ENCODE data around the gene KRT80. TPM values are rescaled to one million over a fixed set of nuclear protein-coding genes. Genes with fewer than 3 reads are reported as not detected.

KRT80 gene
- polyA plus RNA-seq, 2 donors: 40.9 to 53.9 TPM

DNA sequence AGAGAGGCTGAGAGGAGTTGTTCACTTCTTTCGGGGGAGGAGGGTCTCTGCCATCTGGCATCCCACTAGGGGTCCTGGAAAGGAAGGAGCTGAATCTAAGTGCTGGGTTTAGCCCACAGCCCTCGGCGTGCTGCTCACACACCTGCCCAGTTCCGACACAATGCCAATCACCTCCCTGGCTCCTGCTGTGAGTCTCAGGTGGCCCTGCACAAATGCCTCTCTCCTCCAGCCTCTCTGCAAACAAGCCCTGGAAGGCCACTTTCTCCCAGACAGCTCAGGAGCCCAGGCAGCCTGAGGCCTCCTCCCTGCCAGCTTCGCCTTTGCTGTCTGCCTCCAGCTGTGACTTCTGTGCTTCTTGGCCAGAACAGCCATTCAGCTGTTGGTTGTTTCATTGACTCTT lies 61.1 kb downstream of the KRT80 start:
- H3K27ac ChIP-seq (ENCODE audit: low read depth in 2 of 2, low read length in 1 of 2): no peak overlapping the region
- H3K36me3 ChIP-seq (ENCODE audit: control insufficient read depth in 2 of 2, insufficient read depth in 2 of 2, low read length in 1 of 2): no peaks in the 10 kb centered on the region
- H3K4me3 ChIP-seq (ENCODE audit: low read depth in 1 of 2, low read length in 2 of 2): no peak overlapping the region
- peaks cover 0 to 2% of the 10 kb centered on the region in 2 donors for H3K4me1 ChIP-seq (ENCODE audit: control insufficient read depth in 2 of 2, insufficient read depth in 2 of 2, low read length in 1 of 2)
- WGBS, 2 donors: 75 to 76% methylated on average over 5 of the region's 5 CpGs
- no peaks in the 10 kb centered on the region for H3K9me3 ChIP-seq (ENCODE audit: control insufficient read depth in 2 of 2, insufficient read depth in 1 of 2, low read depth in 1 of 2, low read length in 1 of 2)
- no peaks in the 10 kb centered on the region for H3K27me3 ChIP-seq (ENCODE audit: control insufficient read depth in 1 of 2, insufficient read depth in 2 of 2, low read length in 2 of 2)

DNA sequence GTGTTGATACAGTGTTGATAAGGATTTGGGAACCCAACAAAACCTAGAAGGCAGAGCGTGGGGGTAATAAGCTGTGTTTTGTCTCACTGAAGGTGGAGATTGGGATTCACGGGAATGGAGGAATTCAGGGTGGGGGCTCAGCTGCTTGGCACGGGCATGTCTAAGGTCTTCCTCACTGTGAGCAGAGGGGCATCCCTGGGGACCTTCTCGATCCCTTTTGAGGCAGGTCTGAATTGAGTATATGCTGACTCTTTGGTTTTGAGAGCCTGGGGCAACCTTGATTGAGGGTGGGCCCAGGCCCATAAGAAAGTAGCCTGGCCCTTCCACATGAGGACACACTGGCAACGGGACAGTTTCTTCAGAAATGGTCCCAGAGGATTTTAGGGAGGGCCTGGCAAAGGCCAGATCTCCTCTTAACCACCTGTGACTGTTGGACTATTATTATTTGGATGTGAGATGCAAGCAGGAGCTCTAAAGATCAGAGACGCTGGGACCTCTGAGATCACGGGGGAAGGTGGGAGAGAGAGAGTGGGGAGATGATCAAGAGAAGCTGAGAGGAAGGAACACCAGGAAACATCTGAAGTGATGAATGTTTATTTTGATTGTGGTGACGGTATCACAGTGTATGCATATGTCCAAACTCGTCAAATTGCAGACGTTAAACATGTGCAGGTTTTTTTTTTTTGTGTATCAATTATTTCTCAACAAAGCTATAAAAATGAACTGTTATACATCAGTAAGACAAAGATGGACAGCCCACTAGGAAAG lies 63.9 kb downstream of the KRT80 start:
- no peaks in the 10 kb centered on the region for H3K36me3 ChIP-seq (ENCODE audit: control insufficient read depth in 2 of 2, insufficient read depth in 2 of 2, low read length in 1 of 2)
- H3K4me3 ChIP-seq (ENCODE audit: low read depth in 1 of 2, low read length in 2 of 2): no peak overlapping the region
- H3K27ac ChIP-seq (ENCODE audit: low read depth in 2 of 2, low read length in 1 of 2): no peak overlapping the region
- H3K9me3 ChIP-seq (ENCODE audit: control insufficient read depth in 2 of 2, insufficient read depth in 1 of 2, low read depth in 1 of 2, low read length in 1 of 2): no peaks in the 10 kb centered on the region
- 63 to 67% methylated on average over 10 of the region's 10 CpGs for WGBS, 2 donors
- no peaks in the 10 kb centered on the region for H3K27me3 ChIP-seq (ENCODE audit: control insufficient read depth in 1 of 2, insufficient read depth in 2 of 2, low read length in 2 of 2)
- peaks cover 0 to 2% of the 10 kb centered on the region in 2 donors for H3K4me1 ChIP-seq (ENCODE audit: control insufficient read depth in 2 of 2, insufficient read depth in 2 of 2, low read length in 1 of 2)

DNA sequence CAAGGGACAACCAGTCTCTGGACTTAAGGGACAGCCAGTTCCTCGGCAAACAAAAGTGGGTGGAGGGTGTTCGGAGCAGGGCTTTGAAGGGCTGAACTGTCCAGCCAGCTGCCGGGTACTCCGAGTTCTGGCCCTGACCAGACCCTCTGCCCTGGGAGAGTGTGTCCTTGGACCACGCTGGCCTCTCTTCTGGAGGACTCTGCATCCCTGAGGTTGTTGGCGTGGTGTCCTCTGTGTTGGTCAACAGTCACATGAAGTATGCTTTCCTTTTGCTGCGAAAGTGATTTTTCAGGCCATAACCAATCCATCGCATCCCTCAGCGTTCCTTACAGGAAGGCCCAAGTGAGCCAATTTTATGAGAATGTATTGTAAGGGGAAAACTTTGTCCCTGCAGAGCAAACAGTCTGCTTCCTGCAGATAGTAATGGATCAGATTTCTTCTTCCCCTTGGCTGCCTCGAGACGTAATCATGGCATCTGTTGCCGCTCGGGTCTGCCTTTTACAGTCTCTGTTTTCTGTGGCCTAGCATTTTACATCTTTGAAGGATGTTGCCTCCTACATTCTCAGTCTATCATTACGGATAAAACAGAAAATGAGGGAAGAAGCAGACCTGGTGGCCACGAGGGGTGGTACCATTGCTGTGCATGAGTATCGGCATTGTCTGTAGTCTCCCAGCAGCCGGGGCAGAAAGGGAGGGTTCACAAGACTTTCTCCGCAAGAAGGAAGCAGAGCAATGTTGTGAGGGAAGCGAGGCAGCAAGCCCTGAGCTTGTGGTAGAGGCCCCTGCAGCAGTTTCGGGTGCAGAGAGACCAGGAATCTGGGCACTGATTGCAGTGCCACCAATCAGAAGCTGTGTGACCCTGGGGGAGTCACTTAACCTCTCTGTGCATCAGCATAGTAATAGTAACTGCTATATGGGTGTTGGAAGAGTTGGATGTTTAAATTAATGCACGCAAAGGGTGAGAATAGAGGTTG lies 64.9 kb downstream of the KRT80 start:
- 75% methylated on average over 21 of the region's 21 CpGs for WGBS, 2 donors
- Histone ChIP-seq H3K27ac (ENCODE audit: low read depth in 2 of 2, low read length in 1 of 2) (no peak overlapping the region), H3K27me3 (ENCODE audit: control insufficient read depth in 1 of 2, insufficient read depth in 2 of 2, low read length in 2 of 2) (no peaks in the 10 kb centered on the region), H3K36me3 (ENCODE audit: control insufficient read depth in 2 of 2, insufficient read depth in 2 of 2, low read length in 1 of 2) (no peaks in the 10 kb centered on the region), H3K9me3 (ENCODE audit: control insufficient read depth in 2 of 2, insufficient read depth in 1 of 2, low read depth in 1 of 2, low read length in 1 of 2) (no peaks in the 10 kb centered on the region), H3K4me3 (ENCODE audit: low read depth in 1 of 2, low read length in 2 of 2) (no peak overlapping the region), H3K4me1 (ENCODE audit: control insufficient read depth in 2 of 2, insufficient read depth in 2 of 2, low read length in 1 of 2) (peaks cover 0 to 2% of the 10 kb centered on the region in 2 donors)

DNA sequence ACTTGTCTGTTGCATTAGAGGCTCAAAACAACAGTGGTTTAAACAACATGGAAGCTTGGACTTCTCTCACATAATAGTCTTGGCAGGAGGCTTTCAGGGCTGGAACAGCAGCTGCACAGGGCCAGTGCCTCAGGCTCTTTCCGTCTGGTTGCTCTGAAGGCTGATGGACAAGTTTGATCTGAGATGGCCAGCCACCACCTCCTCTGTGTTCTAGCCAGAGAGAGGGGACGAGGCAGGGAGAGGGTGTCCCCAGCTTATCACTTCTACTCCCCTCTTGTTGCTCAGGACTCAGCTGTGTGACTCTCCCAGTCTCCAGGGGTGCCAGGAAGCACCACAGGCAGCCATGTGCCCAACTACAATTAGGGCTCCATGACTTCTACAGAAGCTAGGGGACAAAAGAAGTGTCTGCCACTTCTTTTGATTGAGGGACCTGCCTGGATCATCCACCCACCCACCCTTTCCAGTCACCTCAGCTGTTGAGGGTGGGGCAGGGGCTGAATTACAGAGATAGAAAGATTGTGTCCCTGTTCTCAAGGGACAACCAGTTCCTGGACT lies 65.7 kb downstream of the KRT80 start:
- 54 to 60% methylated on average over 2 of the region's 2 CpGs for WGBS, 2 donors
- peaks cover 0 to 2% of the 10 kb centered on the region in 2 donors for H3K4me1 ChIP-seq (ENCODE audit: control insufficient read depth in 2 of 2, insufficient read depth in 2 of 2, low read length in 1 of 2)
- no peaks in the 10 kb centered on the region for H3K9me3 ChIP-seq (ENCODE audit: control insufficient read depth in 2 of 2, insufficient read depth in 1 of 2, low read depth in 1 of 2, low read length in 1 of 2)
- no peaks in the 10 kb centered on the region for H3K36me3 ChIP-seq (ENCODE audit: control insufficient read depth in 2 of 2, insufficient read depth in 2 of 2, low read length in 1 of 2)
- no peak overlapping the region for H3K27ac ChIP-seq (ENCODE audit: low read depth in 2 of 2, low read length in 1 of 2)
- no peaks in the 10 kb centered on the region for H3K27me3 ChIP-seq (ENCODE audit: control insufficient read depth in 1 of 2, insufficient read depth in 2 of 2, low read length in 2 of 2)
- no peak overlapping the region for H3K4me3 ChIP-seq (ENCODE audit: low read depth in 1 of 2, low read length in 2 of 2)

DNA sequence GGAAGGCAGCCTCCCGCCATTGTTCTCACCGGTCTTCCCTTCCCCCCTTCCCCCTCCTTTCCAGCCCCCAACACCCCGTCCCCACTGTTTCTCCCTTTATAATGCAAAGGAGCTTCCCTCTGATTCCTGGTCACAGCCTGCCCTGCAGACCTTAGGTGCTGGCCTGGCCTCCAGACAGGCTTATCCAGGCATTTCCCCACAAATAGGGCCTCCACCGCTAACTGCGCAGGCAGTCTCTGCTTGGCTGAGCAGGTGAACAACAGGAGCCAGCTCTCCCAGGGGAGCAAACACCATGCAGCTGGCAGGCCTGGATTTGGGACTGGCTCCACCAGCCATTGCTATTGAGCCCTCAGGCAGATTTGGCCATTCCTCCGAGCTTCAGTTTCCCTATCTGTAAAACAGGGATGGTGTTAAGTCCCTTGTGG lies 66.3 kb downstream of the KRT80 start:
- Histone ChIP-seq H3K4me1 (ENCODE audit: control insufficient read depth in 2 of 2, insufficient read depth in 2 of 2, low read length in 1 of 2) (peaks cover 0 to 2% of the 10 kb centered on the region in 2 donors), H3K9me3 (ENCODE audit: control insufficient read depth in 2 of 2, insufficient read depth in 1 of 2, low read depth in 1 of 2, low read length in 1 of 2) (no peaks in the 10 kb centered on the region), H3K27ac (ENCODE audit: low read depth in 2 of 2, low read length in 1 of 2) (no peak overlapping the region), H3K36me3 (ENCODE audit: control insufficient read depth in 2 of 2, insufficient read depth in 2 of 2, low read length in 1 of 2) (no peaks in the 10 kb centered on the region), H3K4me3 (ENCODE audit: low read depth in 1 of 2, low read length in 2 of 2) (no peak overlapping the region), H3K27me3 (ENCODE audit: control insufficient read depth in 1 of 2, insufficient read depth in 2 of 2, low read length in 2 of 2) (no peaks in the 10 kb centered on the region)
- 74 to 76% methylated on average over 6 of the region's 6 CpGs for WGBS, 2 donors

DNA sequence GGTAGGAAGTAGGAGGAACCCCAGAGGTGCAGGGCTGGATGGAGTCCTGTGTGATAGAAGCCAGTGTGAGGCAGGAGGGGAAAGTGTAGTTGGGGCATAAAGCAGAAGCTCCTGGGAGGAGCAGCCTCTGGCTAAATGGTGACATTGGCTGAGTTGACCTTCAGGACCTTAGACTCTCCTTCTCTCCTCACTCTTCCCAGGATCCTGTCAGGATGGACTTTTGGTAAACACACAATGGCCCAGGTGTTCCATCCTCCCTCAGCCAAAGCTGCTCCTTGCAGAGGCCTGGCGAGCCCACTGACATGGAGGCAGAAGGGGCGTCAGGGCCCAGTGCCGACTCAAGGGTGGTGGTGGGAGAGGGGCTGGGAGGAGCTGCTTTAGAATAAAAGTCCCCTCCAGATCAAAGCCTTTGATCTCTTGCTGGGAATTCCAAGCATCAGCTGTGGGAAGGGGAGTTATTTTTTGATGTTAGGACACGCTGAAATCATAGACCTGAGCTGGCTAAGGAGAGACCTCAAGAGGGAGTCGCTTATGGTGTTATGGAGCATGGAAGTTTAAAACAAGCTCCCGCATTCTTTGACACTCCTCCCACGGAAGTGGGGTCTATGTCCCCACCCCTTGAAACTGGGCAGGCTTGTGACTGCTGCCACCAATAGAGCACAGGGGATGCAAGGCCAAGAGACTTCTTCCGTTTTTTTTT lies 68.2 kb downstream of the KRT80 start:
- peaks cover 0 to 10% of the 10 kb centered on the region in 2 donors for H3K4me1 ChIP-seq (ENCODE audit: control insufficient read depth in 2 of 2, insufficient read depth in 2 of 2, low read length in 1 of 2)
- 77 to 78% methylated on average over 8 of the region's 8 CpGs for whole genome bisulfite sequencing, 2 donors
- no peaks in the 10 kb centered on the region for H3K36me3 ChIP-seq (ENCODE audit: control insufficient read depth in 2 of 2, insufficient read depth in 2 of 2, low read length in 1 of 2)
- H3K27ac ChIP-seq (ENCODE audit: low read depth in 2 of 2, low read length in 1 of 2): no peak overlapping the region
- no peaks in the 10 kb centered on the region for H3K27me3 ChIP-seq (ENCODE audit: control insufficient read depth in 1 of 2, insufficient read depth in 2 of 2, low read length in 2 of 2)
- no peak overlapping the region for H3K4me3 ChIP-seq (ENCODE audit: low read depth in 1 of 2, low read length in 2 of 2)
- H3K9me3 ChIP-seq (ENCODE audit: control insufficient read depth in 2 of 2, insufficient read depth in 1 of 2, low read depth in 1 of 2, low read length in 1 of 2): no peaks in the 10 kb centered on the region

DNA sequence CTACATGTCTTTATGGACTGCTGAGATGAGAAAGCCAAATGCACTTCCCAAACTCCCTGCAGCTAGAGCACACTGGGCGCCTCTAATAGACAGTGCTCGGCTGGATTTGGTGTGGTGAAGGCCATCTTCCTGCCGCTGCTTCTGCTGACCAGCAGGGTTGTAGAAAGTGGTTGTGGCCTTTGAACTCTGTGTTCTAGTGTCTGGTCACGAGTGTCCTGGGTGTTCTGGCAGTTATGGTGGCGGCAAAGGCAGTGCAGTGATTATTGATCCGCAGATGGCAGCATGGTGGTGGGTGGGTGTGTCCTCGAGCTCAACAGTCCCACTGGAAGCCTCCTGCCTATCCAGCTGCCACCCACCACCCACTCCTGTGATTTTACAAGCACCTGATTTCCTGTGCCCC lies 68.9 kb downstream of the KRT80 start:
- Histone ChIP-seq H3K27me3 (ENCODE audit: control insufficient read depth in 1 of 2, insufficient read depth in 2 of 2, low read length in 2 of 2) (no peaks in the 10 kb centered on the region), H3K27ac (ENCODE audit: low read depth in 2 of 2, low read length in 1 of 2) (no peak overlapping the region), H3K4me3 (ENCODE audit: low read depth in 1 of 2, low read length in 2 of 2) (no peak overlapping the region), H3K9me3 (ENCODE audit: control insufficient read depth in 2 of 2, insufficient read depth in 1 of 2, low read depth in 1 of 2, low read length in 1 of 2) (no peaks in the 10 kb centered on the region), H3K4me1 (ENCODE audit: control insufficient read depth in 2 of 2, insufficient read depth in 2 of 2, low read length in 1 of 2) (peaks cover 0 to 10% of the 10 kb centered on the region in 2 donors), H3K36me3 (ENCODE audit: control insufficient read depth in 2 of 2, insufficient read depth in 2 of 2, low read length in 1 of 2) (no peaks in the 10 kb centered on the region)
- 76 to 88% methylated on average over 7 of the region's 7 CpGs for WGBS, 2 donors

DNA sequence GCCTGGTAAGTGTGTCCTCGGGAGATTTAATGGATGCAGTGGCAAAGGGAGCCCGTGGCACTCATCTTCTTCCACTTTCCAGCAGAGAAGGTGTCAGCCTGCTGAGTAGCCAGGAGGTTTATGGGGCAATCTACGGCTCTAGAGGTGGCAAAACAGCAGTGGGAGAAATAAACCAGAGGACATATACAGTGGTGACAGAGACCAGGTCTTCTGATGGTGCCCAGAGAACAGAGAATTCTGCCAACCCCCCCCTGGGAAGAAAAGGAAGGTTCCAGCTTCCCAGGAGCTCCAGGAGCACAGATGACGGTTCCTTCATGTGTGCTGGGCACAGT lies 69.3 kb downstream of the KRT80 start:
- Histone ChIP-seq H3K4me3 (ENCODE audit: low read depth in 1 of 2, low read length in 2 of 2) (no peak overlapping the region), H3K27ac (ENCODE audit: low read depth in 2 of 2, low read length in 1 of 2) (no peak overlapping the region), H3K27me3 (ENCODE audit: control insufficient read depth in 1 of 2, insufficient read depth in 2 of 2, low read length in 2 of 2) (no peaks in the 10 kb centered on the region), H3K36me3 (ENCODE audit: control insufficient read depth in 2 of 2, insufficient read depth in 2 of 2, low read length in 1 of 2) (no peaks in the 10 kb centered on the region), H3K9me3 (ENCODE audit: control insufficient read depth in 2 of 2, insufficient read depth in 1 of 2, low read depth in 1 of 2, low read length in 1 of 2) (no peaks in the 10 kb centered on the region), H3K4me1 (ENCODE audit: control insufficient read depth in 2 of 2, insufficient read depth in 2 of 2, low read length in 1 of 2) (peaks cover 0 to 13% of the 10 kb centered on the region in 2 donors)
- WGBS, 2 donors: 71 to 79% methylated on average over 4 of the region's 4 CpGs

DNA sequence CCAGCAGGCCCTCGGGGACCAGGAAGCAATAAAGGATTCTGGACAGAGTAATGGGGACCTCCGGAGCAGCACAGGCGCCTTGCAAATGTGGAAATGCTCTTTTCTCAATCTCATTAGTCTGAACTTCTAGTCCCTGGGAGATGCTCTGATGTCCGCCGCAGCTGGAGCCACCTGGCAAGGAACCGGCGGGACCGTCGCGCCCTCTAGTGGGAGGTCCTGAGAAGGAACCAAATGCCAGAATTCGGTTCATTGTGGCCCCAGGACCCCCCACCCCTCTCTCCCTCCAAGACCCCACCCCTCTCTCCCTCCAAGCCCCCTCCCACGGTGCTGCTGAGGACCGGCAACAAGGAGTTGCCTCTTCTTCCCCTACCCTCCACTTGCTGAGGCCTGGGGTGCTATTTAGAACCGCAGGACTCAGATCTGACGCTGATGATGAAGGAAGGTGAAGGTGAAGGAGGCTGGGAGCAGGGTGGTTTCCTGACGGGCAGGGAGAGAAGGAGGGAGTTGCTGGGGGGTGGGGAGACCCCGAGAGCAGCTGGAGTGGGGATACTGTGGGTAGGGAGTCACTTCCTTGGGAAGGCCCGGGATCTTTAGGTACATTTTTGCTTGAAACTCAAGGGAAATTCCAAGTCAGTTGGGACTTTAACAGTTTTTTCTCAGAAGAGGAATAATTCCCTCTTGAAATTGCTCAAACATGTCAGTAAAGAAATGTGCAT lies 69.8 kb downstream of the KRT80 start:
- no peak overlapping the region for H3K4me3 ChIP-seq (ENCODE audit: low read depth in 1 of 2, low read length in 2 of 2)
- H3K27me3 ChIP-seq (ENCODE audit: control insufficient read depth in 1 of 2, insufficient read depth in 2 of 2, low read length in 2 of 2): no peaks in the 10 kb centered on the region
- no peak overlapping the region for H3K27ac ChIP-seq (ENCODE audit: low read depth in 2 of 2, low read length in 1 of 2)
- H3K36me3 ChIP-seq (ENCODE audit: control insufficient read depth in 2 of 2, insufficient read depth in 2 of 2, low read length in 1 of 2): no peaks in the 10 kb centered on the region
- peaks cover 0 to 15% of the 10 kb centered on the region in 2 donors for H3K4me1 ChIP-seq (ENCODE audit: control insufficient read depth in 2 of 2, insufficient read depth in 2 of 2, low read length in 1 of 2)
- WGBS, 2 donors: 13 to 16% methylated on average over 18 of the region's 18 CpGs
- H3K9me3 ChIP-seq (ENCODE audit: control insufficient read depth in 2 of 2, insufficient read depth in 1 of 2, low read depth in 1 of 2, low read length in 1 of 2): no peaks in the 10 kb centered on the region
